Liver (tissue), 9 donors: ENCODE results near the gene DUSP10. TPM values are rescaled to one million over a fixed set of nuclear protein-coding genes. Genes with fewer than 3 reads are reported as not detected.

Source experiments
- DNase-seq: peaks from one replicate; pipeline ENCODE4 v3.0.0-alpha.2; 2017; ENCODE audit warnings: low spot score
- H3K27ac ChIP-seq, 2 donors: one replicate each; pipeline ENCODE4 v1.7.0; 2013; ENCODE audit warnings: inconsistent platforms in 2 of 2, low read length in 2 of 2, control low read depth in 1 of 2, low read depth in 1 of 2, mild to moderate bottlenecking in 1 of 2
- H3K27me3 ChIP-seq, 4 donors: one replicate each; pipeline versions ENCODE4 v1.6.1 to v1.7.0; 2013; ENCODE audit warnings: low read length in 3 of 4, inconsistent platforms in 1 of 4, mild to moderate bottlenecking in 1 of 4, moderate library complexity in 1 of 4; ENCODE audit not compliant: control insufficient read depth in 4 of 4, insufficient read depth in 4 of 4
- H3K36me3 ChIP-seq, 4 donors: one replicate each; pipeline versions ENCODE4 v1.6.1 to v1.7.0; 2013; ENCODE audit warnings: low read length in 3 of 4, mild to moderate bottlenecking in 3 of 4, low read depth in 1 of 4, moderate library complexity in 1 of 4; ENCODE audit not compliant: control insufficient read depth in 4 of 4, insufficient read depth in 3 of 4
- H3K4me1 ChIP-seq, 4 donors: one replicate each; pipeline versions ENCODE4 v1.6.1 to v1.7.0; 2013; ENCODE audit warnings: low read length in 3 of 4, mild to moderate bottlenecking in 3 of 4, moderate library complexity in 1 of 4; ENCODE audit not compliant: control insufficient read depth in 4 of 4, insufficient read depth in 4 of 4
- H3K4me3 ChIP-seq, 3 donors: one replicate each; pipeline versions ENCODE4 v1.6.1 to v1.7.0; 2013; ENCODE audit warnings: low read length in 3 of 3, control low read depth in 1 of 3, low read depth in 1 of 3, mild to moderate bottlenecking in 1 of 3
- H3K9ac ChIP-seq, 2 donors: one replicate each; pipeline ENCODE4 v1.7.0; 2013; ENCODE audit warnings: low read length in 2 of 2, mild to moderate bottlenecking in 2 of 2, moderate library complexity in 2 of 2, control low read depth in 1 of 2, low read depth in 1 of 2
- H3K9me3 ChIP-seq, 4 donors: one replicate each; pipeline versions ENCODE4 v1.6.1 to v1.7.0; 2013; ENCODE audit warnings: low read length in 3 of 4; ENCODE audit not compliant: control insufficient read depth in 4 of 4
- EGR1 ChIP-seq, 2 donors: IDR thresholded peaks; 2 replicates each; pipeline ENCODE4 v1.6.1; 2016 to 2018; ENCODE audit warnings: antibody characterized with exemption in 2 of 2, low read depth in 2 of 2
- FOXA1 ChIP-seq: IDR thresholded peaks from 2 replicates; pipeline ENCODE4 v1.6.1; 2016; ENCODE audit warnings: antibody characterized with exemption
- FOXA2 ChIP-seq: IDR thresholded peaks from 2 replicates; pipeline ENCODE4 v1.6.1; 2016; ENCODE audit warnings: antibody characterized with exemption
- GABPA ChIP-seq, 2 donors: IDR thresholded peaks in 1 of 2; conservative IDR thresholded peaks in 1 of 2; 2 replicates each; pipeline ENCODE4 v1.6.1; 2016; ENCODE audit warnings: antibody characterized with exemption in 2 of 2, mild to moderate bottlenecking in 1 of 2, moderate library complexity in 1 of 2
- HNF4A ChIP-seq, 2 donors: conservative IDR thresholded peaks; 2 replicates each; pipeline ENCODE4 v1.6.1; 2016; ENCODE audit warnings: antibody characterized with exemption in 2 of 2, mild to moderate bottlenecking in 2 of 2
- HNF4G ChIP-seq: IDR thresholded peaks from 2 replicates; pipeline ENCODE4 v1.6.1; 2016; ENCODE audit warnings: antibody characterized with exemption
- JUND ChIP-seq, 2 donors: IDR thresholded peaks; 2 replicates each; pipeline ENCODE4 v1.6.1; 2016; ENCODE audit warnings: antibody characterized with exemption in 2 of 2
- MAX ChIP-seq: IDR thresholded peaks from 2 replicates; pipeline ENCODE4 v1.6.1; 2016; ENCODE audit warnings: antibody characterized with exemption
- NR2F2 ChIP-seq: IDR thresholded peaks from 2 replicates; pipeline ENCODE4 v1.6.1; 2016; ENCODE audit warnings: antibody characterized with exemption
- RAD21 ChIP-seq, 2 donors: IDR thresholded peaks; 2 replicates each; pipeline ENCODE4 v1.6.1; 2016; ENCODE audit warnings: antibody characterized with exemption in 2 of 2, mild to moderate bottlenecking in 2 of 2
- REST ChIP-seq: IDR thresholded peaks from 2 replicates; pipeline ENCODE4 v1.6.1; 2016; ENCODE audit warnings: antibody characterized with exemption, mild to moderate bottlenecking
- RXRA ChIP-seq, 2 donors: IDR thresholded peaks; 2 replicates each; pipeline ENCODE4 v1.6.1; 2017 to 2018; ENCODE audit warnings: antibody characterized with exemption in 2 of 2, mild to moderate bottlenecking in 1 of 2
- SP1 ChIP-seq: IDR thresholded peaks from 2 replicates; pipeline ENCODE4 v1.6.1; 2018; ENCODE audit warnings: antibody characterized with exemption, mild to moderate bottlenecking
- TAF1 ChIP-seq: conservative IDR thresholded peaks from 2 replicates; pipeline ENCODE4 v1.6.1; 2016; ENCODE audit warnings: antibody characterized with exemption, mild to moderate bottlenecking
- YY1 ChIP-seq: IDR thresholded peaks from 2 replicates; pipeline ENCODE4 v1.6.1; 2016; ENCODE audit warnings: antibody characterized with exemption, mild to moderate bottlenecking
- WGBS: extraction: QIAGEN DNeasy Blood & Tissue Kit; methylation state at CpG from one replicate; pipeline ENCODE4 v1.1.7; 2013; 5-methylcytosine and 5-hydroxymethylcytosine counted together
- polyA plus RNA-seq, 2 donors: library from polyadenylated mRNA; stranded (reverse) in 1 of 2; unstranded in 1 of 2; fragments of 200-250 nt in 1 of 2; fragments of >200 nt in 1 of 2; fragmentation: Nextera tagmentation in 1 of 2; extraction: Ambion mirVana in 1 of 2; gene quantifications; one replicate each; pipeline versions ENCODE4 v1.2.1 to v1.2.3, GENCODE V29; 2013 to 2015
- total RNA-seq, 2 donors: library from RNA; depleted of rRNA; stranded (reverse); fragments of >200 nt; gene quantifications; one replicate each; pipeline ENCODE4 v1.2.3, GENCODE V29; 2014
- TF ChIP-seq, protein P1 (sequence below): IDR thresholded peaks from 2 replicates; pipeline ENCODE4 v1.6.1; 2016; ENCODE audit warnings: antibody characterized with exemption
- TF ChIP-seq, protein P2 (sequence below): fragments of 150-350 bp; IDR thresholded peaks from 2 replicates; pipeline ENCODE4 v1.5.1; 2017; ENCODE audit warnings: improper control_type of control experiment, low read depth, low read length; ENCODE audit not compliant: missing input control
- donor health status: healthy.
- donor health status: healthy.
- donor health status: healthy.
- donor health status: healthy.
- donor health status: healthy.

The DUSP10 gene
- total and polyA plus RNA-seq, 4 donors, result 6.7 to 15.4 (median 10.7) TPM

GRCh38 chr1:221783936-221784335, 42.0 kb upstream of the DUSP10 start:
- H3K4me1 ChIP-seq, result no peaks in the 10 kb centered on the region
- no peaks in the 10 kb centered on the region for H3K27me3 ChIP-seq
- no peak for DNase-seq
- H3K9me3 ChIP-seq, result no peaks in the 10 kb centered on the region
- no peaks in the 10 kb centered on the region for H3K36me3 ChIP-seq
- H3K4me3 ChIP-seq, result no peak overlapping the region
- 79% methylated on average over 4 of the region's 4 CpGs for WGBS
- TF ChIP-seq MAX (no peak), TAF1 (no peak), JUND (IDR thresholded peaks at IDR 0.05) (no peak), NR2F2 (no peak), YY1 (no peak), FOXA2 (no peak), RAD21 (IDR thresholded peaks at IDR 0.05) (no peak), SP1 (no peak), FOXA1 (no peak), GABPA (IDR thresholded peaks at IDR 0.05 in 1 of 2, conservative IDR thresholded peaks at IDR 0.05 in 1 of 2) (no peak), HNF4A (conservative IDR thresholded peaks at IDR 0.05) (no peak), HNF4G (no peak), EGR1 (IDR thresholded peaks at IDR 0.05; ENCODE audit: low read depth in 2 of 2) (no peak), REST (no peak)
- TF ChIP-seq, protein P1, sequence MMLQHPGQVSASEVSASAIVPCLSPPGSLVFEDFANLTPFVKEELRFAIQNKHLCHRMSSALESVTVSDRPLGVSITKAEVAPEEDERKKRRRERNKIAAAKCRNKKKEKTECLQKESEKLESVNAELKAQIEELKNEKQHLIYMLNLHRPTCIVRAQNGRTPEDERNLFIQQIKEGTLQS, result no peak
- TF ChIP-seq, protein P2, sequence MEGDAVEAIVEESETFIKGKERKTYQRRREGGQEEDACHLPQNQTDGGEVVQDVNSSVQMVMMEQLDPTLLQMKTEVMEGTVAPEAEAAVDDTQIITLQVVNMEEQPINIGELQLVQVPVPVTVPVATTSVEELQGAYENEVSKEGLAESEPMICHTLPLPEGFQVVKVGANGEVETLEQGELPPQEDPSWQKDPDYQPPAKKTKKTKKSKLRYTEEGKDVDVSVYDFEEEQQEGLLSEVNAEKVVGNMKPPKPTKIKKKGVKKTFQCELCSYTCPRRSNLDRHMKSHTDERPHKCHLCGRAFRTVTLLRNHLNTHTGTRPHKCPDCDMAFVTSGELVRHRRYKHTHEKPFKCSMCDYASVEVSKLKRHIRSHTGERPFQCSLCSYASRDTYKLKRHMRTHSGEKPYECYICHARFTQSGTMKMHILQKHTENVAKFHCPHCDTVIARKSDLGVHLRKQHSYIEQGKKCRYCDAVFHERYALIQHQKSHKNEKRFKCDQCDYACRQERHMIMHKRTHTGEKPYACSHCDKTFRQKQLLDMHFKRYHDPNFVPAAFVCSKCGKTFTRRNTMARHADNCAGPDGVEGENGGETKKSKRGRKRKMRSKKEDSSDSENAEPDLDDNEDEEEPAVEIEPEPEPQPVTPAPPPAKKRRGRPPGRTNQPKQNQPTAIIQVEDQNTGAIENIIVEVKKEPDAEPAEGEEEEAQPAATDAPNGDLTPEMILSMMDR, result no peak
- H3K27ac ChIP-seq, result no peak overlapping the region
- H3K9ac ChIP-seq, result no peak overlapping the region

- H3K27ac ChIP-seq, result no peak overlapping the region
- H3K4me1 ChIP-seq, result no peaks in the 10 kb centered on the region
- H3K36me3 ChIP-seq, result no peaks in the 10 kb centered on the region
- H3K9ac ChIP-seq, result no peak overlapping the region
- no peaks in the 10 kb centered on the region for H3K27me3 ChIP-seq
- 75% methylated on average over 6 of the region's 6 CpGs for WGBS
- H3K4me3 ChIP-seq, result no peak overlapping the region
- TF ChIP-seq YY1, result no peak
- TF ChIP-seq, protein P1, result no peak
- no peak for TF ChIP-seq NR2F2
- no peak for TF ChIP-seq EGR1 (IDR thresholded peaks at IDR 0.05; ENCODE audit: low read depth in 2 of 2)
- no peak for TF ChIP-seq TAF1
- TF ChIP-seq GABPA (IDR thresholded peaks at IDR 0.05 in 1 of 2, conservative IDR thresholded peaks at IDR 0.05 in 1 of 2), result no peak
- TF ChIP-seq RXRA (IDR thresholded peaks at IDR 0.05), result no peak
- no peak for TF ChIP-seq SP1
- no peak for TF ChIP-seq JUND (IDR thresholded peaks at IDR 0.05)
- TF ChIP-seq FOXA2, result no peak
- TF ChIP-seq RAD21 (IDR thresholded peaks at IDR 0.05), result no peak
- H3K9me3 ChIP-seq, result no peaks in the 10 kb centered on the region
- DNase-seq, result no peak
These were observed 41.5 kb upstream of the DUSP10 start for GRCh38 chr1:221783437-221783836.
